Measurements from ENCODE around the gene PRR5L. TPM values are rescaled to one million over a fixed set of nuclear protein-coding genes. Genes with fewer than 3 reads are reported as not detected.

Gene PRR5L
- total RNA-seq, 2 donors from 2014 or later: 3.2 to 11.8 TPM

DNA sequence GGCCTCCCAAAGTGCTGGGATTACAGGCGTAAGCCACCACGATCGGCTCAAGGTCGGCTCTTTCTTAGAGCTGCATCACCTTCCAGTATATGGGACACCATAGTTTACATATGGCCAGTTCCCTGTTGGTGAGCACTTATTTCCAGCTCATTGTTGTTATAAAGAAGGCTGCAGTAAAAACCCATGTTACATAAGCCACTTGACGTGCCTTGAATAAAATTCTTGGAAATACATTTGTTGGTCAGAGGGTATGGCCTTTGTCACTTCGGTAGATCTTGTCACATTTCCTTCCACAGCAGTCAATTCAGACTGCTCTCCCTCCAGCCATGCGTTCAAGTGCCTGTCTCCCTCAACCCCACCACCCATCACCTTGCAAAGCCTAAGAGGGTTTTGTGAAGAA lies 92.9 kb downstream of the PRR5L start:
- ATAC-seq (ENCODE audit: insufficient number of reproducible peaks, low FRiP score, low read depth): no peak
- Histone ChIP-seq H3K4me1 (ENCODE audit: control insufficient read depth in 1 of 2, low read depth in 2 of 2) (no peaks in the 10 kb centered on the region), H3K27ac (no peak overlapping the region), H3K9me3 (no peaks in the 10 kb centered on the region), H3K36me3 (no peaks in the 10 kb centered on the region), H3K27me3 (replicated peaks; ENCODE audit: insufficient read depth) (no peaks in the 10 kb centered on the region), H3K4me3 (no peak overlapping the region)
- DNase-seq (ENCODE audit: low spot score): no peak
- TF ChIP-seq CTCF (IDR thresholded peaks at IDR 0.05): no peak

GRCh38 chr11:36389811-36390210 lies 93.7 kb downstream of the PRR5L start:
- H3K9me3 ChIP-seq: no peaks in the 10 kb centered on the region
- no peaks in the 10 kb centered on the region for H3K36me3 ChIP-seq
- no peak overlapping the region for H3K27ac ChIP-seq
- TF ChIP-seq CTCF (IDR thresholded peaks at IDR 0.05): no peak
- DNase-seq (ENCODE audit: low spot score) (no peak), ATAC-seq (ENCODE audit: insufficient number of reproducible peaks, low FRiP score, low read depth) (no peak)
- no peaks in the 10 kb centered on the region for H3K27me3 ChIP-seq (replicated peaks; ENCODE audit: insufficient read depth)
- H3K4me3 ChIP-seq: no peak overlapping the region
- H3K4me1 ChIP-seq (ENCODE audit: control insufficient read depth in 1 of 2, low read depth in 2 of 2): no peaks in the 10 kb centered on the region

- H3K27ac ChIP-seq: no peak overlapping the region
- ATAC-seq (ENCODE audit: insufficient number of reproducible peaks, low FRiP score, low read depth) (no peak), DNase-seq (ENCODE audit: low spot score) (no peak)
- TF ChIP-seq CTCF (IDR thresholded peaks at IDR 0.05): no peak
- no peaks in the 10 kb centered on the region for H3K27me3 ChIP-seq (replicated peaks; ENCODE audit: insufficient read depth)
- no peak overlapping the region for H3K4me3 ChIP-seq
- no peaks in the 10 kb centered on the region for H3K4me1 ChIP-seq (ENCODE audit: control insufficient read depth in 1 of 2, low read depth in 2 of 2)
- H3K9me3 ChIP-seq: no peaks in the 10 kb centered on the region
- H3K36me3 ChIP-seq: no peaks in the 10 kb centered on the region
These were observed 94.9 kb downstream of the PRR5L start for GRCh38 chr11:36390963-36391471.

GRCh38 chr11:36392196-36392595 lies 96.1 kb downstream of the PRR5L start:
- ATAC-seq (ENCODE audit: insufficient number of reproducible peaks, low FRiP score, low read depth) (no peak), DNase-seq (ENCODE audit: low spot score) (no peak)
- Histone ChIP-seq H3K36me3 (no peaks in the 10 kb centered on the region), H3K4me3 (no peak overlapping the region), H3K27me3 (replicated peaks; ENCODE audit: insufficient read depth) (no peaks in the 10 kb centered on the region), H3K9me3 (no peaks in the 10 kb centered on the region), H3K27ac (no peak overlapping the region), H3K4me1 (ENCODE audit: control insufficient read depth in 1 of 2, low read depth in 2 of 2) (no peaks in the 10 kb centered on the region)
- no peak for TF ChIP-seq CTCF (IDR thresholded peaks at IDR 0.05)

- no peak for DNase-seq (ENCODE audit: low spot score)
- no peak for TF ChIP-seq CTCF (IDR thresholded peaks at IDR 0.05)
- ATAC-seq (ENCODE audit: insufficient number of reproducible peaks, low FRiP score, low read depth): no peak
- H3K27me3 ChIP-seq (replicated peaks; ENCODE audit: insufficient read depth): no peaks in the 10 kb centered on the region
- no peaks in the 10 kb centered on the region for H3K36me3 ChIP-seq
- no peaks in the 10 kb centered on the region for H3K4me1 ChIP-seq (ENCODE audit: control insufficient read depth in 1 of 2, low read depth in 2 of 2)
- H3K4me3 ChIP-seq: no peak overlapping the region
- H3K9me3 ChIP-seq: no peaks in the 10 kb centered on the region
- no peak overlapping the region for H3K27ac ChIP-seq
These were observed 98.0 kb downstream of the PRR5L start for GRCh38 chr11:36394056-36394455.

All from thoracic aorta (tissue), 2 donors.